HG02798 (cell line): Measurements from ENCODE around the gene MRGPRX2.

Experiments
- ATAC-seq: cut with Tn5 transposase; IDR thresholded peaks from one replicate; pipeline ENCODE4 v1.9.1; 2021; ENCODE audit warnings: mild to moderate bottlenecking; ENCODE audit not compliant: unreplicated experiment, poor library complexity

Gene MRGPRX2

DNA sequence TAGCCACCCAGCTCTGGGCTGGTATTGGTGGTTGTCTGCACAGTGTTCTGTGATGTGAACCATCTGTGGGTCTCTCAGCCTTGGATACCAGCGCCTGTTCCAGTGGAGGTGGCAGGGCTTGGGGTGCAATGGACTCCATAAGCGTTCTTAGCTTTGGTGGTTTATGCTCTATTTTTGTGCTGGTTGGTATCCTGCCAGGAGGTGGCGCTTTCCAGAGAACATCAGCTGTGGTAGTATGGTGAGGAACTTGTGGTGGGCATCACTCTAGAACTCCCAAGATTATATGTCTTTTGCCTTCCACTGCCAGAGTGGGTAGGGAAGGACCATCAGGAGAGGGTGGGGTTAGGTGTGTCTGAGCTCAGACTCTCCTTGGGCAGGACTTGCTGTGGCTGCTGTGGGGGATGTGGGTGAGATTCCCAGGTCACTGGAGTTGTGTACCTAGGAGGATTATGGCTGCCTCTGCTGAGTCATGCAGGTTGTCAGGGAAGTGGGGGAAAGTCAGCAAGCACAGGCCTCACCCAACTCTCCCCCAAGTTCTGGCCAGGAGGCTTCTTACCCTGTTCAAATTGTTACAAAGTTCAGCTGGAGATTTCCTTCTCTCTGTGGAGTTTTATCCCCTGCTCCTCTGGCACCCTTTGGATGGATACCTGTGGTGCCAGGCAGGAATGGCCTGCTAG is 47.2 kb downstream of the MRGPRX2 start:
- no peak for ATAC-seq

- ATAC-seq: no peak
Measured at GRCh38 chr11:19012636-19013035, 47.9 kb downstream of the MRGPRX2 start.
